NOMO-1 treated with dmso at 0.1 percent for 144 hours (cell line): ENCODE results near the gene BPI.
"Not testable (repeated sequence)": the region's sequence is repeated elsewhere in the genome, so short reads cannot be mapped to it uniquely, and the experiment has no call there.

Experiments used
- DNase-seq: peaks from one replicate; lab custom pipeline; 2025; ENCODE audit not compliant: unreplicated experiment; lab: John Stamatoyannopoulos, UW

Gene BPI

GRCh38 chr20:38331814-38332213, 27.9 kb downstream of the BPI start:
- no peak for DNase-seq

GRCh38 chr20:38334016-38334415, 30.1 kb downstream of the BPI start:
- no peak for DNase-seq

- no peak for DNase-seq
These were observed 32.8 kb downstream of the BPI start for GRCh38 chr20:38336726-38337125.

- no peak for DNase-seq
These were observed 33.7 kb downstream of the BPI start for GRCh38 chr20:38337561-38338140.

GRCh38 chr20:38338849-38339520, 35.0 kb downstream of the BPI start:
- DNase-seq: no peak

- DNase-seq: not testable (repeated sequence)
These were observed 35.6 kb downstream of the BPI start for GRCh38 chr20:38339521-38339896.

- no peak for DNase-seq
These were observed 36.0 kb downstream of the BPI start for GRCh38 chr20:38339997-38340396.

- DNase-seq: no peak
These were observed 36.7 kb downstream of the BPI start for GRCh38 chr20:38340693-38341092.

GRCh38 chr20:38342216-38342615, 38.3 kb downstream of the BPI start:
- DNase-seq: no peak

- no peak for DNase-seq
These were observed 38.9 kb downstream of the BPI start for GRCh38 chr20:38342713-38343310.

GRCh38 chr20:38343311-38344106, 39.6 kb downstream of the BPI start:
- DNase-seq: no peak

GRCh38 chr20:38344107-38344701, 40.2 kb downstream of the BPI start:
- DNase-seq: no peak

GRCh38 chr20:38345643-38346042, 41.7 kb downstream of the BPI start:
- DNase-seq: no peak

GRCh38 chr20:38346247-38346651, 42.3 kb downstream of the BPI start, which contains the start of gene LBP:
Gene LBP (plus strand): TSS chr20:38346482. CDS start chr20:38346517, 35 bp downstream.
- no peak for DNase-seq

- DNase-seq: no peak
These were observed 42.8 kb downstream of the BPI start for GRCh38 chr20:38346741-38347140.

- no peak for DNase-seq
These were observed 45.9 kb downstream of the BPI start for GRCh38 chr20:38349856-38350255.

- DNase-seq: no peak
These were observed 47.2 kb downstream of the BPI start for GRCh38 chr20:38350879-38351775.

- DNase-seq: no peak
These were observed 49.4 kb downstream of the BPI start for GRCh38 chr20:38353316-38353715.

GRCh38 chr20:38354227-38354626, 50.3 kb downstream of the BPI start:
- no peak for DNase-seq
